SK-N-SH (cell line): Measurements from ENCODE around the gene UCP2. TPM values are rescaled to one million over a fixed set of nuclear protein-coding genes. Genes with fewer than 3 reads are reported as not detected.

Source experiments
- CTCF ChIA-PET: fragments of 300-600, 350-600 bp; formaldehyde crosslinking; extraction: SDS; loops from one replicate; lab custom pipeline; 2021; lab: Yijun Ruan, JAX
- POLR2A ChIA-PET: fragments of 350-600 bp; sonication (Branson Sonifier 250); formaldehyde crosslinking; extraction: SDS; loops from one replicate; lab custom pipeline; 2020; ENCODE audit warnings: antibody characterized with exemption, inconsistent platforms; lab: Yijun Ruan, JAX
- DNase-seq: peaks from one replicate; pipeline ENCODE4 v3.0.0; 2012
- H2AFZ ChIP-seq: fragments of 200-600 bp; sonication (generic); 2 replicates; pipeline ENCODE4 v1.8.1; 2016; ENCODE audit warnings: antibody characterized with exemption, mild to moderate bottlenecking, low read depth
- H3F3A ChIP-seq: fragments of 200-600 bp; sonication (generic); replicated peaks from 2 replicates; pipeline ENCODE3; 2016; ENCODE audit warnings: antibody characterized with exemption, mild to moderate bottlenecking; ENCODE audit not compliant: insufficient read depth
- H3K27ac ChIP-seq, 2 experiments: fragments of 200-500 bp in 1 of 2; fragments of 200-600 bp in 1 of 2; sonication (Bioruptor generic) in 1 of 2; sonication (generic), shearing (Covaris generic) in 1 of 2; 2 replicates each; pipeline versions ENCODE4 v1.5.1 to v1.6.1; 2014 to 2016; ENCODE audit warnings: low read depth in 2 of 2, inconsistent platforms in 1 of 2, low read length in 1 of 2, mild to moderate bottlenecking in 1 of 2, mixed read lengths in 1 of 2
- H3K27me3 ChIP-seq: fragments of 200-600 bp; sonication (generic), shearing (Covaris generic); 2 replicates; pipeline ENCODE4 v1.6.1; 2016; ENCODE audit warnings: mixed run types; ENCODE audit not compliant: insufficient read depth
- H3K36me3 ChIP-seq, 2 experiments: fragments of 200-500 bp in 1 of 2; fragments of 200-600 bp in 1 of 2; sonication (Bioruptor generic) in 1 of 2; sonication (generic) in 1 of 2; replicated peaks in 1 of 2; 2 replicates each; pipeline versions ENCODE3 to v1.5.1; 2014 to 2016; ENCODE audit warnings: low read length in 1 of 2, mild to moderate bottlenecking in 1 of 2; ENCODE audit not compliant: insufficient read depth in 2 of 2, control insufficient read depth in 1 of 2
- H3K4me1 ChIP-seq, 2 experiments: fragments of 200-500 bp in 1 of 2; fragments of 200-600 bp in 1 of 2; sonication (Bioruptor generic) in 1 of 2; sonication (generic), shearing (Covaris generic) in 1 of 2; 2 replicates each; pipeline versions ENCODE4 v1.5.1 to v1.6.1; 2014 to 2016; ENCODE audit warnings: low read depth in 1 of 2, low read length in 1 of 2, mixed run types in 1 of 2; ENCODE audit not compliant: insufficient read depth in 2 of 2, control insufficient read depth in 1 of 2
- H3K4me2 ChIP-seq: fragments of 200-600 bp; sonication (generic), shearing (Covaris generic); 2 replicates; pipeline ENCODE4 v1.6.1; 2017; ENCODE audit warnings: mixed run types
- H3K4me3 ChIP-seq, 2 experiments: fragments of 200-500 bp in 1 of 2; fragments of 200-600 bp in 1 of 2; sonication (Bioruptor generic) in 1 of 2; sonication (generic), shearing (Covaris generic) in 1 of 2; 2 replicates each; pipeline versions ENCODE4 v1.5.1 to v1.8.1; 2014 to 2016; ENCODE audit warnings: low read depth in 2 of 2, inconsistent platforms in 1 of 2, low read length in 1 of 2, mild to moderate bottlenecking in 1 of 2, mixed read lengths in 1 of 2, moderate library complexity in 1 of 2
- H3K79me2 ChIP-seq: fragments of 200-600 bp; sonication (generic); 2 replicates; pipeline ENCODE4 v1.8.1; 2017; ENCODE audit warnings: mild to moderate bottlenecking; ENCODE audit not compliant: insufficient read depth
- H3K9ac ChIP-seq: fragments of 200-600 bp; sonication (generic); 2 replicates; pipeline ENCODE4 v1.6.1; 2017; ENCODE audit warnings: mixed run types
- H3K9me2 ChIP-seq: fragments of 200-600 bp; sonication (generic); 2 replicates; pipeline ENCODE4 v1.6.1; 2017; ENCODE audit warnings: mixed run types
- H3K9me3 ChIP-seq: fragments of 200-600 bp; sonication (generic); 2 replicates; pipeline ENCODE4 v1.6.1; 2017; ENCODE audit warnings: mixed run types, mild to moderate bottlenecking, moderate library complexity
- H4K20me1 ChIP-seq: fragments of 200-600 bp; sonication (generic); 2 replicates; pipeline ENCODE4 v1.6.1; 2017; ENCODE audit warnings: mild to moderate bottlenecking, mixed run types; ENCODE audit not compliant: insufficient read depth
- EP300 ChIP-seq, 2 experiments: IDR thresholded peaks; 2 replicates each; pipeline versions ENCODE4 v1.4.0 to v1.6.1; 2012; ENCODE audit warnings: borderline replicate concordance in 1 of 2, low read depth in 1 of 2, low read length in 1 of 2
- EZH2phosphoT487 ChIP-seq: fragments of 200-600 bp; sonication (generic); IDR thresholded peaks from 2 replicates; pipeline ENCODE4 v1.6.1; 2017; ENCODE audit warnings: low read depth, mixed run types, mild to moderate bottlenecking, antibody characterized with exemption, moderate library complexity, borderline replicate concordance
- FOSL2 ChIP-seq: IDR thresholded peaks from 2 replicates; pipeline ENCODE4 v1.4.0; 2012; ENCODE audit warnings: low read depth, mild to moderate bottlenecking, moderate library complexity, borderline replicate concordance
- FOXM1 ChIP-seq: IDR thresholded peaks from 2 replicates; pipeline ENCODE4 v1.4.0; 2012; ENCODE audit warnings: low read depth, mild to moderate bottlenecking
- GABPA ChIP-seq: IDR thresholded peaks from 2 replicates; pipeline ENCODE4 v1.4.0; 2012; ENCODE audit warnings: low read depth, mild to moderate bottlenecking
- RFX5 ChIP-seq: IDR thresholded peaks from 2 replicates; pipeline ENCODE4 v1.6.1; 2012; ENCODE audit warnings: mild to moderate bottlenecking, improper control_type of control experiment, low read length
- SMC3 ChIP-seq: IDR thresholded peaks from 2 replicates; pipeline ENCODE4 v1.6.1; 2012; ENCODE audit warnings: low read depth, low read length, improper control_type of control experiment
- TEAD4 ChIP-seq: IDR thresholded peaks from 2 replicates; pipeline ENCODE4 v1.4.0; 2012; ENCODE audit warnings: mild to moderate bottlenecking, borderline replicate concordance; ENCODE audit not compliant: insufficient read depth
- WGBS: methylation state at CpG from one replicate; pipeline ENCODE4 v1.1.6; 2017; ENCODE audit warnings: low lambda C conversion rate; 5-methylcytosine and 5-hydroxymethylcytosine counted together
- polyA plus RNA-seq, 3 experiments: library from polyadenylated mRNA; depleted of rRNA; stranded (reverse); fragments of >200 nt; gene quantifications; 2 replicates each; pipeline ENCODE4 v1.2.3, GENCODE V29; 2012
- TF ChIP-seq, protein P1 (sequence below): IDR thresholded peaks from 2 replicates; pipeline ENCODE4 v1.4.0; 2012; ENCODE audit warnings: low read depth
- TF ChIP-seq, protein P2 (sequence below): fragments of 150-350 bp; IDR thresholded peaks from 2 replicates; pipeline ENCODE4 v1.6.1; 2017; ENCODE audit warnings: antibody characterized with exemption, low read length, low read depth, borderline replicate concordance
- TF ChIP-seq, protein P3 (sequence below): fragments of 150-350 bp; IDR thresholded peaks from 2 replicates; pipeline ENCODE4 v1.6.1; 2016; ENCODE audit warnings: mild to moderate bottlenecking, low read depth, low read length
- TF ChIP-seq, protein P4 (sequence below): IDR thresholded peaks from 2 replicates; pipeline ENCODE4 v1.4.0; 2012; ENCODE audit warnings: low read depth, borderline replicate concordance
- TF ChIP-seq, protein P5 (sequence below): IDR thresholded peaks from 2 replicates; pipeline ENCODE4 v1.4.0; 2012; ENCODE audit warnings: low read depth, borderline replicate concordance
- TF ChIP-seq, protein P6 (sequence below): IDR thresholded peaks from 2 replicates; pipeline ENCODE4 v1.6.1; 2012; ENCODE audit warnings: mild to moderate bottlenecking, low read depth, low read length, moderate library complexity

UCP2 gene
- polyA plus RNA-seq, 1 of the 3 experiments (the other 2 are of a cell fraction): 36.0 TPM

DNA sequence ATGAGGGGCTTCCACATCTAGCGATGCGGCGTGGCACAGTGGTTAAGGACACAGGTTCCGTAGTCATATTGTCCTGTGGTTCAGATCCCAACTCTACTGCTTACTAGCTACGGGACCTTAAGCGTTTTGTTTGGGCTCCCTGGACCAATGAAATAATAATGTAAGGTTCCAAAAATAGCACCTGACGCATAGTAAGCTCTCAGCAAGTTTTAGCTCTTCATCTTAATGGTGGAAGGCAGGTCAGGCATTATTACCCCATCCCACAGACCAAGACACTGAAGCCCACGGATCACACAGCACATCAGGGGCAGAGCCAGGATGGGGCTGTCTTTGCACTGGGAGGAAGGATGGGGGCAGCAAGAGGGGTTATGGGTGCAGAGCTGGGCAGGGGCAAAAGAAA is 18.8 kb downstream of the UCP2 start:
- Histone ChIP-seq H2AFZ (peak overlapping the region; percentile 70; the same call in 1 of the 2 replicates), H3K79me2 (no peaks in the 10 kb centered on the region), H3K9ac (no peak overlapping the region), H3K27me3 (no peaks in the 10 kb centered on the region), H4K20me1 (no peaks in the 10 kb centered on the region), H3K4me1 (peaks cover 4 to 5% of the 10 kb centered on the region in 2 experiments; a peak in 2 of 4 replicates), H3K36me3 (no peaks in the 10 kb centered on the region), H3K4me2 (peak overlapping the region; percentile 71; the same call in 1 of the 2 replicates), H3K27ac (no peak overlapping the region), H3K4me3 (0 out of 4 replicates have a peak overlapping the region, but pooled peaks of 1 of the 2 experiments have one; percentile 26), H3K9me2 (no peaks in the 10 kb centered on the region), H3K9me3 (no peaks in the 10 kb centered on the region), H3F3A (no peaks in the 10 kb centered on the region)
- ChIA-PET POLR2A (no interaction called here), CTCF (interaction anchor here (0.7 to 3.4 kb wide), 36 partner anchors 8 to 607 kb away, joined by 3 to 21 read pairs (median 4); partner anchors contain the start of genes DNAJB13 and UCP2)
- WGBS: 63% methylated on average over 8 of the region's 8 CpGs
- TF ChIP-seq EZH2phosphoT487 (no peak), FOSL2 (no peak), SMC3 (no peak)
- TF ChIP-seq, protein P1, sequence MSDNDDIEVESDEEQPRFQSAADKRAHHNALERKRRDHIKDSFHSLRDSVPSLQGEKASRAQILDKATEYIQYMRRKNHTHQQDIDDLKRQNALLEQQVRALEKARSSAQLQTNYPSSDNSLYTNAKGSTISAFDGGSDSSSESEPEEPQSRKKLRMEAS: no peak
- DNase-seq: no peak

DNA sequence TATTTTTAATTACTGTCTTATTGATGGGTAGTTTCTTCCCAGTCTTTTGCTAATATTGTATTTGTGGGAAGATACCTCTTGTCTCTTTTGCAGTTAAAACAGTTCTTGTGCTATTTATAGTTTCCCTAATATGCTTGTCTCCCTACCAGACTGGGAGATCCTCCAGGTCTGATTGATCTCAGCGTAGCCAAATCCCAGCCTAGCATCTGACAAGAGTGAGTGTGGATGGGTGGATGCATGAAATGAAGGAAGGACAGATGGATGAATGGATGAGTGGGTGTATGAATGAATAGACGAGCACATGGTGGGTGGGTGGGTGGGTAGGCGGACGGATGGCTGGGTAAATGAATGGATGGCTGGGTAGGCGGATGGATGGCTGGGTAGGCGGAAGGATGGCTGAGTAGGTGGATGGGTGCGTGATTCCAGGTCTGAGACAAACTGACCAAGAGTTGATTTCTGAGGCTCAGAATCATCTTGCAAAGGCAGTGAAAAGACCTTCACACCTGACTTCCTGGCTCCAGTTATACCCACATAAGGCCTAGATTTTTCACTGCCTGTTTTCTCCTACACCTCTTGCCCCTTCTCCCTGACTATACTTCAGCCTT is 20.4 kb downstream of the UCP2 start:
- Histone ChIP-seq H3K27ac (no peak overlapping the region), H2AFZ (no peak overlapping the region), H3K4me3 (no peak overlapping the region), H3K36me3 (no peaks in the 10 kb centered on the region), H3F3A (no peaks in the 10 kb centered on the region), H3K27me3 (no peaks in the 10 kb centered on the region), H3K9me2 (no peaks in the 10 kb centered on the region), H3K9me3 (no peaks in the 10 kb centered on the region), H3K4me1 (peaks cover 4 to 5% of the 10 kb centered on the region in 2 experiments; a peak in 2 of 4 replicates), H3K4me2 (no peak overlapping the region), H3K9ac (no peak overlapping the region), H4K20me1 (no peaks in the 10 kb centered on the region), H3K79me2 (no peaks in the 10 kb centered on the region)
- POLR2A ChIA-PET: interaction anchor here (0.9 kb wide), 1 partner anchor 9 kb away, joined by 4 read pairs; no protein-coding TSS in a partner anchor
- WGBS: 81% methylated on average over 7 of the region's 7 CpGs
- CTCF ChIA-PET: interaction anchor here (1.7 to 3.4 kb wide), 2 partner anchors 20 to 30 kb away, joined by 4 to 21 read pairs; partner anchors contain the start of gene UCP2
- no peak for DNase-seq
- TF ChIP-seq GABPA: no peak
- no peak for TF ChIP-seq TEAD4
- TF ChIP-seq, protein P2, sequence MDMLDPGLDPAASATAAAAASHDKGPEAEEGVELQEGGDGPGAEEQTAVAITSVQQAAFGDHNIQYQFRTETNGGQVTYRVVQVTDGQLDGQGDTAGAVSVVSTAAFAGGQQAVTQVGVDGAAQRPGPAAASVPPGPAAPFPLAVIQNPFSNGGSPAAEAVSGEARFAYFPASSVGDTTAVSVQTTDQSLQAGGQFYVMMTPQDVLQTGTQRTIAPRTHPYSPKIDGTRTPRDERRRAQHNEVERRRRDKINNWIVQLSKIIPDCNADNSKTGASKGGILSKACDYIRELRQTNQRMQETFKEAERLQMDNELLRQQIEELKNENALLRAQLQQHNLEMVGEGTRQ: no peak
- TF ChIP-seq, protein P3, sequence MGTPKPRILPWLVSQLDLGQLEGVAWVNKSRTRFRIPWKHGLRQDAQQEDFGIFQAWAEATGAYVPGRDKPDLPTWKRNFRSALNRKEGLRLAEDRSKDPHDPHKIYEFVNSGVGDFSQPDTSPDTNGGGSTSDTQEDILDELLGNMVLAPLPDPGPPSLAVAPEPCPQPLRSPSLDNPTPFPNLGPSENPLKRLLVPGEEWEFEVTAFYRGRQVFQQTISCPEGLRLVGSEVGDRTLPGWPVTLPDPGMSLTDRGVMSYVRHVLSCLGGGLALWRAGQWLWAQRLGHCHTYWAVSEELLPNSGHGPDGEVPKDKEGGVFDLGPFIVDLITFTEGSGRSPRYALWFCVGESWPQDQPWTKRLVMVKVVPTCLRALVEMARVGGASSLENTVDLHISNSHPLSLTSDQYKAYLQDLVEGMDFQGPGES: no peak
- no peak for TF ChIP-seq EZH2phosphoT487
- TF ChIP-seq, protein P4, sequence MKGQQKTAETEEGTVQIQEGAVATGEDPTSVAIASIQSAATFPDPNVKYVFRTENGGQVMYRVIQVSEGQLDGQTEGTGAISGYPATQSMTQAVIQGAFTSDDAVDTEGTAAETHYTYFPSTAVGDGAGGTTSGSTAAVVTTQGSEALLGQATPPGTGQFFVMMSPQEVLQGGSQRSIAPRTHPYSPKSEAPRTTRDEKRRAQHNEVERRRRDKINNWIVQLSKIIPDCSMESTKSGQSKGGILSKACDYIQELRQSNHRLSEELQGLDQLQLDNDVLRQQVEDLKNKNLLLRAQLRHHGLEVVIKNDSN: no peak
- TF ChIP-seq FOXM1: no peak
- TF ChIP-seq, protein P5, sequence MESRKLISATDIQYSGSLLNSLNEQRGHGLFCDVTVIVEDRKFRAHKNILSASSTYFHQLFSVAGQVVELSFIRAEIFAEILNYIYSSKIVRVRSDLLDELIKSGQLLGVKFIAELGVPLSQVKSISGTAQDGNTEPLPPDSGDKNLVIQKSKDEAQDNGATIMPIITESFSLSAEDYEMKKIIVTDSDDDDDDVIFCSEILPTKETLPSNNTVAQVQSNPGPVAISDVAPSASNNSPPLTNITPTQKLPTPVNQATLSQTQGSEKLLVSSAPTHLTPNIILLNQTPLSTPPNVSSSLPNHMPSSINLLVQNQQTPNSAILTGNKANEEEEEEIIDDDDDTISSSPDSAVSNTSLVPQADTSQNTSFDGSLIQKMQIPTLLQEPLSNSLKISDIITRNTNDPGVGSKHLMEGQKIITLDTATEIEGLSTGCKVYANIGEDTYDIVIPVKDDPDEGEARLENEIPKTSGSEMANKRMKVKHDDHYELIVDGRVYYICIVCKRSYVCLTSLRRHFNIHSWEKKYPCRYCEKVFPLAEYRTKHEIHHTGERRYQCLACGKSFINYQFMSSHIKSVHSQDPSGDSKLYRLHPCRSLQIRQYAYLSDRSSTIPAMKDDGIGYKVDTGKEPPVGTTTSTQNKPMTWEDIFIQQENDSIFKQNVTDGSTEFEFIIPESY: no peak
- TF ChIP-seq RFX5: no peak
- TF ChIP-seq, protein P6, sequence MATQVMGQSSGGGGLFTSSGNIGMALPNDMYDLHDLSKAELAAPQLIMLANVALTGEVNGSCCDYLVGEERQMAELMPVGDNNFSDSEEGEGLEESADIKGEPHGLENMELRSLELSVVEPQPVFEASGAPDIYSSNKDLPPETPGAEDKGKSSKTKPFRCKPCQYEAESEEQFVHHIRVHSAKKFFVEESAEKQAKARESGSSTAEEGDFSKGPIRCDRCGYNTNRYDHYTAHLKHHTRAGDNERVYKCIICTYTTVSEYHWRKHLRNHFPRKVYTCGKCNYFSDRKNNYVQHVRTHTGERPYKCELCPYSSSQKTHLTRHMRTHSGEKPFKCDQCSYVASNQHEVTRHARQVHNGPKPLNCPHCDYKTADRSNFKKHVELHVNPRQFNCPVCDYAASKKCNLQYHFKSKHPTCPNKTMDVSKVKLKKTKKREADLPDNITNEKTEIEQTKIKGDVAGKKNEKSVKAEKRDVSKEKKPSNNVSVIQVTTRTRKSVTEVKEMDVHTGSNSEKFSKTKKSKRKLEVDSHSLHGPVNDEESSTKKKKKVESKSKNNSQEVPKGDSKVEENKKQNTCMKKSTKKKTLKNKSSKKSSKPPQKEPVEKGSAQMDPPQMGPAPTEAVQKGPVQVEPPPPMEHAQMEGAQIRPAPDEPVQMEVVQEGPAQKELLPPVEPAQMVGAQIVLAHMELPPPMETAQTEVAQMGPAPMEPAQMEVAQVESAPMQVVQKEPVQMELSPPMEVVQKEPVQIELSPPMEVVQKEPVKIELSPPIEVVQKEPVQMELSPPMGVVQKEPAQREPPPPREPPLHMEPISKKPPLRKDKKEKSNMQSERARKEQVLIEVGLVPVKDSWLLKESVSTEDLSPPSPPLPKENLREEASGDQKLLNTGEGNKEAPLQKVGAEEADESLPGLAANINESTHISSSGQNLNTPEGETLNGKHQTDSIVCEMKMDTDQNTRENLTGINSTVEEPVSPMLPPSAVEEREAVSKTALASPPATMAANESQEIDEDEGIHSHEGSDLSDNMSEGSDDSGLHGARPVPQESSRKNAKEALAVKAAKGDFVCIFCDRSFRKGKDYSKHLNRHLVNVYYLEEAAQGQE: no peak
- no peak for TF ChIP-seq SMC3
- TF ChIP-seq, protein P1: no peak
- TF ChIP-seq EP300 (IDR thresholded peaks at IDR 0.05; ENCODE audit: borderline replicate concordance in 1 of 2, low read depth in 1 of 2, low read length in 1 of 2): no peak
